HEK293 (cell line): Measurements from ENCODE around the gene U2AF1.
"Not testable (repeated sequence)": the region's sequence is repeated elsewhere in the genome, so short reads cannot be mapped to it uniquely, and the experiment has no call there.

Experiments
- CTCF ChIP-seq: fragments of 450-650 bp; formaldehyde crosslinking; IDR thresholded peaks from 2 replicates; pipeline ENCODE4 v1.5.1; 2016; ENCODE audit warnings: missing biosample characterization, missing genetic modification characterization
- ZBTB21 ChIP-seq: fragments of 450-650 bp; formaldehyde crosslinking; IDR thresholded peaks from 2 replicates; pipeline ENCODE4 v1.5.1; 2017; ENCODE audit warnings: missing biosample characterization, missing genetic modification characterization
- ZNF146 ChIP-seq: fragments of 450-650 bp; formaldehyde crosslinking; IDR thresholded peaks from 2 replicates; pipeline ENCODE4 v1.5.1; 2016; ENCODE audit warnings: missing biosample characterization, missing genetic modification characterization
- ZNF202 ChIP-seq: fragments of 450-650 bp; formaldehyde crosslinking; IDR thresholded peaks from 2 replicates; pipeline ENCODE4 v1.5.1; 2016; ENCODE audit warnings: missing biosample characterization, missing genetic modification characterization, borderline replicate concordance
- ZNF26 ChIP-seq: fragments of 450-650 bp; formaldehyde crosslinking; IDR thresholded peaks from 2 replicates; pipeline ENCODE4 v1.5.1; 2016; ENCODE audit warnings: missing biosample characterization, missing genetic modification characterization
- ZNF639 ChIP-seq: fragments of 450-650 bp; formaldehyde crosslinking; IDR thresholded peaks from 2 replicates; pipeline ENCODE4 v1.5.1; 2016; ENCODE audit warnings: missing biosample characterization, missing genetic modification characterization
- ZNF701 ChIP-seq: fragments of 450-650 bp; formaldehyde crosslinking; IDR thresholded peaks from 2 replicates; pipeline ENCODE4 v1.5.1; 2016; ENCODE audit warnings: missing biosample characterization, missing genetic modification characterization
- ZNF707 ChIP-seq: fragments of 450-650 bp; formaldehyde crosslinking; IDR thresholded peaks from 2 replicates; pipeline ENCODE4 v1.5.1; 2016; ENCODE audit warnings: missing biosample characterization, missing genetic modification characterization
- ZSCAN23 ChIP-seq: fragments of 450-650 bp; formaldehyde crosslinking; IDR thresholded peaks from 2 replicates; pipeline ENCODE4 v1.5.1; 2016; ENCODE audit warnings: missing biosample characterization, missing genetic modification characterization

- TF ChIP-seq ZNF26 (tag by site-specific recombination); ZNF639 (tag by site-specific recombination); ZNF707 (tag by site-specific recombination); ZNF701 (tag by site-specific recombination); CTCF (tag by site-specific recombination); ZNF146; ZNF202 (tag by site-specific recombination); ZBTB21 (tag by site-specific recombination); ZSCAN23 (tag by site-specific recombination): not testable (repeated sequence)
These were observed 5.1 kb downstream of the U2AF1 start for GRCh38 chr21:43102281-43102680.
